Trophoblast cell (in vitro differentiated cells and primary cell): Measurements from ENCODE around the gene PPIF.

ENCODE experiments used
- DNase-seq, 2 donors: peaks; one replicate each; pipeline ENCODE4 v3.0.0-alpha.2; 2016
- H2AFZ ChIP-seq: 2 replicates; pipeline ENCODE4 v1.6.1; 2013; ENCODE audit warnings: low read length, moderate library complexity, mild to moderate bottlenecking; ENCODE audit not compliant: insufficient read depth, poor library complexity
- H2AK5ac ChIP-seq: 2 replicates; pipeline ENCODE4 v1.6.1; 2013; ENCODE audit warnings: mild to moderate bottlenecking, low read length
- H2BK120ac ChIP-seq: 2 replicates; pipeline ENCODE4 v1.6.1; 2013; ENCODE audit warnings: low read length, mild to moderate bottlenecking, moderate library complexity; ENCODE audit not compliant: insufficient read depth, poor library complexity
- H2BK12ac ChIP-seq: 2 replicates; pipeline ENCODE4 v1.6.1; 2013; ENCODE audit warnings: mild to moderate bottlenecking, low read length, moderate library complexity
- H2BK5ac ChIP-seq: 2 replicates; pipeline ENCODE4 v1.6.1; 2013; ENCODE audit warnings: low read length, low read depth, moderate library complexity, mild to moderate bottlenecking; ENCODE audit not compliant: poor library complexity
- H3K14ac ChIP-seq: 2 replicates; pipeline ENCODE4 v1.6.1; 2013; ENCODE audit warnings: mild to moderate bottlenecking, low read length
- H3K18ac ChIP-seq: 2 replicates; pipeline ENCODE4 v1.6.1; 2013; ENCODE audit warnings: mild to moderate bottlenecking, low read length
- H3K23ac ChIP-seq: 2 replicates; pipeline ENCODE4 v1.6.1; 2013; ENCODE audit warnings: low read length
- H3K27ac ChIP-seq: 2 replicates; pipeline ENCODE4 v1.5.1; 2013; ENCODE audit warnings: low read depth, mild to moderate bottlenecking, inconsistent platforms, low read length, moderate library complexity
- H3K27me3 ChIP-seq: 2 replicates; pipeline ENCODE4 v1.6.1; 2013; ENCODE audit warnings: inconsistent platforms, mild to moderate bottlenecking, low read length, moderate library complexity; ENCODE audit not compliant: insufficient read depth
- H3K36me3 ChIP-seq, 2 experiments: 1 replicate in 1 of 2; 2 replicates in 1 of 2; pipeline ENCODE4 v1.6.1; 2013; ENCODE audit warnings: low read length in 2 of 2, mild to moderate bottlenecking in 2 of 2, moderate library complexity in 1 of 2; ENCODE audit not compliant: insufficient read depth in 2 of 2, control insufficient read depth in 1 of 2
- H3K4ac ChIP-seq: 2 replicates; pipeline ENCODE4 v1.6.1; 2013; ENCODE audit warnings: low read depth, mild to moderate bottlenecking, low read length, moderate library complexity
- H3K4me1 ChIP-seq, 2 experiments: 1 replicate in 1 of 2; 2 replicates in 1 of 2; pipeline ENCODE4 v1.6.1; 2013; ENCODE audit warnings: low read length in 2 of 2, mild to moderate bottlenecking in 2 of 2, moderate library complexity in 1 of 2; ENCODE audit not compliant: insufficient read depth in 2 of 2, control insufficient read depth in 1 of 2
- H3K4me2 ChIP-seq: 2 replicates; pipeline ENCODE4 v1.6.1; 2013; ENCODE audit warnings: inconsistent platforms, mild to moderate bottlenecking, low read length, moderate library complexity
- H3K4me3 ChIP-seq: 2 replicates; pipeline ENCODE4 v1.5.1; 2013; ENCODE audit warnings: mild to moderate bottlenecking, low read depth, low read length, inconsistent platforms
- H3K79me1 ChIP-seq: one replicate; pipeline ENCODE4 v1.6.1; 2013; ENCODE audit warnings: low read length
- H3K79me2 ChIP-seq: 2 replicates; pipeline ENCODE4 v1.6.1; 2013; ENCODE audit warnings: low read length, mild to moderate bottlenecking; ENCODE audit not compliant: control insufficient read depth, insufficient read depth, poor library complexity
- H3K9ac ChIP-seq: 2 replicates; pipeline ENCODE4 v1.6.1; 2013; ENCODE audit warnings: mild to moderate bottlenecking, low read length
- H3K9me3 ChIP-seq: 2 replicates; pipeline ENCODE4 v1.6.1; 2013; ENCODE audit warnings: low read depth, mild to moderate bottlenecking, control low read depth, inconsistent platforms, low read length; ENCODE audit not compliant: insufficient read depth
- H4K12ac ChIP-seq: 2 replicates; pipeline ENCODE4 v1.6.1; 2013; ENCODE audit warnings: low read depth, mild to moderate bottlenecking, low read length, moderate library complexity
- H4K8ac ChIP-seq: 2 replicates; pipeline ENCODE4 v1.6.1; 2013; ENCODE audit warnings: low read depth, mild to moderate bottlenecking, low read length, moderate library complexity
- H4K91ac ChIP-seq: one replicate; pipeline ENCODE4 v1.6.1; 2013; ENCODE audit warnings: low read depth, mild to moderate bottlenecking, low read length, moderate library complexity
- WGBS: extraction: QIAGEN DNeasy Blood & Tissue Kit; methylation state at CpG from one replicate; pipeline ENCODE4 v1.1.7; 2013; ENCODE audit warnings: missing lambda C conversion rate; ENCODE audit not compliant: insufficient read length, insufficient coverage; ENCODE audit errors: extremely low coverage; 5-methylcytosine and 5-hydroxymethylcytosine counted together

Gene PPIF

GRCh38 chr10:79313320-79313719, 33.9 kb upstream of the PPIF start:
- Histone ChIP-seq H3K4ac (no peak overlapping the region), H2BK12ac (no peak overlapping the region), H3K79me1 (no peaks in the 10 kb centered on the region), H4K12ac (no peak overlapping the region), H2BK5ac (no peak overlapping the region), H3K27me3 (no peaks in the 10 kb centered on the region), H3K9ac (no peak overlapping the region), H3K23ac (no peak overlapping the region), H4K91ac (no peak overlapping the region), H3K4me2 (no peak overlapping the region), H3K18ac (no peak overlapping the region), H2AK5ac (no peak overlapping the region), H3K27ac (no peak overlapping the region), H3K4me3 (no peak overlapping the region), H3K4me1 (peaks cover 9 to 18% of the 10 kb centered on the region in 2 experiments), H4K8ac (no peak overlapping the region), H2BK120ac (no peak overlapping the region), H3K14ac (no peak overlapping the region), H3K9me3 (no peaks in the 10 kb centered on the region), H3K79me2 (no peaks in the 10 kb centered on the region), H2AFZ (no peak overlapping the region), H3K36me3 (peaks cover 67 to 70% of the 10 kb centered on the region in 2 experiments)
- no peak for DNase-seq
- WGBS = no CpG with 5 or more reads among the region's 8 CpGs

- no peak overlapping the region for H2BK120ac ChIP-seq
- H2AFZ ChIP-seq = no peak overlapping the region
- no peaks in the 10 kb centered on the region for H3K79me2 ChIP-seq
- no peak overlapping the region for H3K23ac ChIP-seq
- H3K79me1 ChIP-seq = no peaks in the 10 kb centered on the region
- H3K4me3 ChIP-seq = no peak overlapping the region
- no peak overlapping the region for H4K8ac ChIP-seq
- H2AK5ac ChIP-seq = no peak overlapping the region
- H2BK12ac ChIP-seq = no peak overlapping the region
- H4K12ac ChIP-seq = no peak overlapping the region
- H3K27ac ChIP-seq = no peak overlapping the region
- H2BK5ac ChIP-seq = no peak overlapping the region
- no peaks in the 10 kb centered on the region for H3K9me3 ChIP-seq
- H3K4me2 ChIP-seq = no peak overlapping the region
- no peak overlapping the region for H3K9ac ChIP-seq
- H3K36me3 ChIP-seq = peaks cover 61 to 63% of the 10 kb centered on the region in 2 experiments
- H3K4ac ChIP-seq = no peak overlapping the region
- H3K18ac ChIP-seq = no peak overlapping the region
- no peak for DNase-seq
- H3K14ac ChIP-seq = no peak overlapping the region
- H3K4me1 ChIP-seq = peaks cover 9 to 18% of the 10 kb centered on the region in 2 experiments
- no peak overlapping the region for H4K91ac ChIP-seq
- no peaks in the 10 kb centered on the region for H3K27me3 ChIP-seq
- WGBS = no CpG with 5 or more reads among the region's 11 CpGs
These were observed 33.3 kb upstream of the PPIF start for GRCh38 chr10:79313911-79314439.

- no peak overlapping the region for H3K4me3 ChIP-seq
- H3K27me3 ChIP-seq = no peaks in the 10 kb centered on the region
- H3K9me3 ChIP-seq = no peaks in the 10 kb centered on the region
- no peak for DNase-seq
- no peak overlapping the region for H4K8ac ChIP-seq
- peaks cover 9 to 18% of the 10 kb centered on the region in 2 experiments for H3K4me1 ChIP-seq
- H3K9ac ChIP-seq = no peak overlapping the region
- no peak overlapping the region for H3K18ac ChIP-seq
- no peak overlapping the region for H2BK120ac ChIP-seq
- H2BK5ac ChIP-seq = no peak overlapping the region
- H3K4me2 ChIP-seq = no peak overlapping the region
- no peak overlapping the region for H3K23ac ChIP-seq
- no peak overlapping the region for H4K12ac ChIP-seq
- no peak overlapping the region for H2BK12ac ChIP-seq
- no peak overlapping the region for H4K91ac ChIP-seq
- H3K27ac ChIP-seq = no peak overlapping the region
- no peak overlapping the region for H2AK5ac ChIP-seq
- H3K79me2 ChIP-seq = no peaks in the 10 kb centered on the region
- H3K14ac ChIP-seq = no peak overlapping the region
- no peak overlapping the region for H3K4ac ChIP-seq
- no CpG with 5 or more reads among the region's 25 CpGs for WGBS
- H3K36me3 ChIP-seq = peaks cover 51 to 53% of the 10 kb centered on the region in 2 experiments
- H2AFZ ChIP-seq = no peak overlapping the region
- H3K79me1 ChIP-seq = no peaks in the 10 kb centered on the region
These were observed 32.3 kb upstream of the PPIF start for GRCh38 chr10:79314761-79315601.

- Histone ChIP-seq H3K9me3 (no peaks in the 10 kb centered on the region), H3K4me2 (no peak overlapping the region), H3K4me1 (peaks cover 9 to 18% of the 10 kb centered on the region in 2 experiments), H2BK12ac (no peak overlapping the region), H4K12ac (no peak overlapping the region), H3K14ac (no peak overlapping the region), H4K91ac (no peak overlapping the region), H3K27ac (no peak overlapping the region), H2BK120ac (no peak overlapping the region), H2BK5ac (no peak overlapping the region), H3K4ac (no peak overlapping the region), H2AK5ac (no peak overlapping the region), H2AFZ (no peak overlapping the region), H3K27me3 (no peaks in the 10 kb centered on the region), H3K23ac (no peak overlapping the region), H4K8ac (no peak overlapping the region), H3K18ac (no peak overlapping the region), H3K4me3 (no peak overlapping the region), H3K9ac (no peak overlapping the region), H3K36me3 (peaks cover 45 to 47% of the 10 kb centered on the region in 2 experiments), H3K79me2 (no peaks in the 10 kb centered on the region), H3K79me1 (no peaks in the 10 kb centered on the region)
- WGBS = no CpG with 5 or more reads among the region's 11 CpGs
- no peak for DNase-seq
These were observed 31.7 kb upstream of the PPIF start for GRCh38 chr10:79315602-79315920.
